GM12874 (cell line): ENCODE measurements around the gene SPATA32.

ENCODE experiments used
- TF ChIP-seq, protein P1 (sequence below): IDR thresholded peaks from 2 replicates; pipeline ENCODE4 v1.5.1; 2011; ENCODE audit warnings: low read depth, mild to moderate bottlenecking, control low read depth, low read length, moderate library complexity; ENCODE audit not compliant: insufficient read depth

Gene SPATA32

DNA sequence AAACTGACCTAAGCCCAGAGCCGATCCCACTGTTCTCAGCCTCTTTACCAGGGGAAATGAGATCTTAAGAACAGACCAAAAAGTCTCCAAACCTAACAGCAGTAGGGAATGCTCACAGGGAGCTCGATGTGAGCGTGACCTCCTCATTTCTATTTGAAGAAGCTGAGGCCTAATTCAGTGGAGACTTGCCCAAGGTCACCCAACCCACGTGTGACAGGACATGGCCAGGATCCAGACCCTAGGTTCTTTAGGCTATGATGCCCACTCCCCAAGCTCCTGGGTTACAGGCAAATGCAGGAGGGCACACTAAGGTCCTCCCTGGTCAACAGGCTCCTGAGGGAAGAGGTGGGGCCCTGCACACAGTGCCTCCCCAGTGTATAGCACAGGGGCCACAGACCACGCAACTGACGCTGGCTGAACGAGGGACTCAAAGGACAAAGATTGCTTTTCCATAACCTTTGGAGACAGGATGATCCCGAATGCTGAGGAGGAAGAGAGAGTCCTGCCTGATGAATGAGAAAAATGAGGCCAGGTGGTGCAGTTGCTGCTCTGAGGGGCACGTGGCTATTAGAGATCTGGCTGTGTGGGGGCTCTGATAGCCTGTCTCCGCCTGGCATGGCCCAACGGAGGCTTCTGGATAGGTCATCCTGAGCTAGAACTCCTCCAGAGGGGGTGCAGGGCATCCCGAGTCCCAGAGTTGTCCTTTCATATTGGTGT, 31.0 kb upstream of the SPATA32 start:
- TF ChIP-seq, protein P1, sequence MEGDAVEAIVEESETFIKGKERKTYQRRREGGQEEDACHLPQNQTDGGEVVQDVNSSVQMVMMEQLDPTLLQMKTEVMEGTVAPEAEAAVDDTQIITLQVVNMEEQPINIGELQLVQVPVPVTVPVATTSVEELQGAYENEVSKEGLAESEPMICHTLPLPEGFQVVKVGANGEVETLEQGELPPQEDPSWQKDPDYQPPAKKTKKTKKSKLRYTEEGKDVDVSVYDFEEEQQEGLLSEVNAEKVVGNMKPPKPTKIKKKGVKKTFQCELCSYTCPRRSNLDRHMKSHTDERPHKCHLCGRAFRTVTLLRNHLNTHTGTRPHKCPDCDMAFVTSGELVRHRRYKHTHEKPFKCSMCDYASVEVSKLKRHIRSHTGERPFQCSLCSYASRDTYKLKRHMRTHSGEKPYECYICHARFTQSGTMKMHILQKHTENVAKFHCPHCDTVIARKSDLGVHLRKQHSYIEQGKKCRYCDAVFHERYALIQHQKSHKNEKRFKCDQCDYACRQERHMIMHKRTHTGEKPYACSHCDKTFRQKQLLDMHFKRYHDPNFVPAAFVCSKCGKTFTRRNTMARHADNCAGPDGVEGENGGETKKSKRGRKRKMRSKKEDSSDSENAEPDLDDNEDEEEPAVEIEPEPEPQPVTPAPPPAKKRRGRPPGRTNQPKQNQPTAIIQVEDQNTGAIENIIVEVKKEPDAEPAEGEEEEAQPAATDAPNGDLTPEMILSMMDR: no peak

GRCh38 chr17:45291171-45291805, 29.4 kb upstream of the SPATA32 start:
- TF ChIP-seq, protein P1: no peak

DNA sequence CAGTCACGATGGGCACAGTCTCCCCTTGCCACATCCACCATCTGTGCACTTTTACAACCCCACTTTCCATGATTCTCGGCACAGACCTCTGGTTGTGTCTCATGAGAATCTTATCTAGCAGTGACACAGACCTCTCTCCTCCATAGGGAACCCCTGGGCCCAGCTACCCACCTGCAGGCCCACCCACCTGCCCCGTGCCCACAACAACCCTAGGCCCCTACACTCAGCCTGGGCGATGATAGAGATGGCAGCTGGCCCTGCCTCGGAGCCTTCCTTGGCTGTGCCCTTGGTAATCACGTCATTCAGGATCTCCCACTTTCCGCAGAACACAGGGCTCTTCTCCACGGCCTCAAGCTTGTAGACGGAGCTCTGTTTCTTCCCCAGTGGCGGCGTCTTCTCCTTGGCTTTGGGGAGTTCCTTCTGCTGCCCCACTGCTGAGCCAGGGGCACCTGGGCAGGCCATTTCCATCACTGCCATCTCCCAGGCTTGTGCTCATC, 28.4 kb upstream of the SPATA32 start:
- TF ChIP-seq, protein P1: no peak

- TF ChIP-seq, protein P1: no peak
These were observed 27.7 kb upstream of the SPATA32 start for GRCh38 chr17:45289301-45290268.

GRCh38 chr17:45288825-45289224, 26.9 kb upstream of the SPATA32 start:
- TF ChIP-seq, protein P1: no peak

GRCh38 chr17:45287526-45288500, 25.9 kb upstream of the SPATA32 start:
- TF ChIP-seq, protein P1: no peak
